A673 (cell line): ENCODE measurements around the gene MYO1D. TPM values are rescaled to one million over a fixed set of nuclear protein-coding genes. Genes with fewer than 3 reads are reported as not detected.
"Not testable (repeated sequence)": the region's sequence is repeated elsewhere in the genome, so short reads cannot be mapped to it uniquely, and the experiment has no call there.

Source experiments
- BruUV-seq: library from RNA; stranded (reverse); fragments of 400-500 nt; replicated peaks from 2 replicates; lab custom pipeline; 2021; lab: Mats Ljungman, UMichigan
- CTCF ChIA-PET: fragments of 300-600 bp; sonication (Branson Sonifier 250); formaldehyde crosslinking; loops from one replicate; lab custom pipeline; 2022; ENCODE audit warnings: antibody characterized with exemption; lab: Charles Lee
- POLR2A ChIA-PET: fragments of 300-600 bp; sonication (Branson Sonifier 250); formaldehyde crosslinking; loops from one replicate; lab custom pipeline; 2022; ENCODE audit warnings: antibody characterized with exemption; ENCODE audit not compliant: low non-redundant PET; lab: Charles Lee
- DNase-seq: peaks from one replicate; pipeline ENCODE4 v3.0.0-alpha.2; 2015; ENCODE audit warnings: low spot score
- H3K27ac ChIP-seq: fragments of 200-600 bp; sonication (generic); 2 replicates; pipeline ENCODE4 v1.5.1; 2016; ENCODE audit warnings: mixed run types, low read depth, mild to moderate bottlenecking, mixed read lengths, antibody characterized with exemption, low read length; ENCODE audit not compliant: poor library complexity, severe bottlenecking
- H3K27me3 ChIP-seq: fragments of 200-600 bp; sonication (generic); replicated peaks from 2 replicates; pipeline ENCODE4 v1.6.1; 2017; ENCODE audit warnings: mixed run types, low read depth, mild to moderate bottlenecking, mixed read lengths, antibody characterized with exemption, low read length; ENCODE audit not compliant: insufficient read depth, poor library complexity
- H3K36me3 ChIP-seq: fragments of 200-600 bp; sonication (generic); 2 replicates; pipeline ENCODE4 v1.6.1; 2016; ENCODE audit warnings: mixed run types, mild to moderate bottlenecking, mixed read lengths, antibody characterized with exemption, low read length; ENCODE audit not compliant: insufficient read depth, poor library complexity, severe bottlenecking
- H3K4me1 ChIP-seq: fragments of 200-600 bp; sonication (generic); 2 replicates; pipeline ENCODE4 v1.6.1; 2017; ENCODE audit warnings: mixed run types, mild to moderate bottlenecking, mixed read lengths, antibody characterized with exemption, low read length; ENCODE audit not compliant: insufficient read depth, poor library complexity, severe bottlenecking
- H3K4me3 ChIP-seq: fragments of 200-600 bp; sonication (generic); 2 replicates; pipeline ENCODE4 v1.5.1; 2016; ENCODE audit warnings: low read depth, mixed run types, mild to moderate bottlenecking, mixed read lengths, low read length; ENCODE audit not compliant: poor library complexity, severe bottlenecking
- H3K9me3 ChIP-seq: fragments of 200-600 bp; sonication (generic); 2 replicates; pipeline ENCODE4 v1.6.1; 2016; ENCODE audit warnings: mixed run types, low read depth, mild to moderate bottlenecking, mixed read lengths, antibody characterized with exemption, low read length; ENCODE audit not compliant: poor library complexity, severe bottlenecking
- EZH2 ChIP-seq: fragments of 200-600 bp; sonication (generic); IDR thresholded peaks from 2 replicates; pipeline ENCODE4 v1.6.1; 2017; ENCODE audit warnings: borderline replicate concordance, low read depth, mild to moderate bottlenecking, mixed read lengths, antibody characterized with exemption, low read length; ENCODE audit not compliant: poor library complexity, severe bottlenecking
- intact Hi-C: fragments of 100-400 bp; cut with micrococcal nuclease; formaldehyde crosslinking; loops from one replicate; pipeline ENCODE4 v1.10.0; 2022; ENCODE audit not compliant: unreplicated experiment
- total RNA-seq: library from RNA; stranded (reverse); gene quantifications from 2 replicates; pipeline ENCODE4 v1.2.3, GENCODE V29; 2021
- TF ChIP-seq, protein P1 (sequence below): fragments of 300-800, 200-600 bp; sonication (generic); conservative IDR thresholded peaks from 2 replicates; pipeline ENCODE4 v1.5.1; 2017; ENCODE audit warnings: low read depth, mild to moderate bottlenecking, antibody characterized with exemption, low read length, moderate library complexity, mixed read lengths

MYO1D gene
- total RNA-seq, 1 experiment from 2014 or later, result 10.4 TPM

DNA sequence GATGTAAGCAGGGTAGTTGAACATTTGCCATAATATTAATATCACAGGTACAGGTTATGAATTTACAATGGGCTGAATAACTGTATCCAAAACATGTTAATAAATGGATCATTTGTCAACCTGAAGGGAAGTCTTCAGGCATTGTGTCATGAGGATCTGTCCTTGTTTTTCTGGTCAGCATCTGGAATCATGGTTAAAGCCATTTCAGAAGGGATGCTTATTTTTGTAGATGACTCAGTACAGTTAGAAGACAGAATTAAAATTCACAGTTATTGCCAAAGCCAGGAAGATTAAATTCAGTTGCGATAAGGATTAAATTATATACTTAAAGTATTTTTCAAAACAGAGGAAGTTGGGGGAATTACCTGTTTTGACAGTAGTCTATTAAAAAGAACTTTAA is 424.6 kb downstream of the MYO1D start:
- TF ChIP-seq, protein P1, sequence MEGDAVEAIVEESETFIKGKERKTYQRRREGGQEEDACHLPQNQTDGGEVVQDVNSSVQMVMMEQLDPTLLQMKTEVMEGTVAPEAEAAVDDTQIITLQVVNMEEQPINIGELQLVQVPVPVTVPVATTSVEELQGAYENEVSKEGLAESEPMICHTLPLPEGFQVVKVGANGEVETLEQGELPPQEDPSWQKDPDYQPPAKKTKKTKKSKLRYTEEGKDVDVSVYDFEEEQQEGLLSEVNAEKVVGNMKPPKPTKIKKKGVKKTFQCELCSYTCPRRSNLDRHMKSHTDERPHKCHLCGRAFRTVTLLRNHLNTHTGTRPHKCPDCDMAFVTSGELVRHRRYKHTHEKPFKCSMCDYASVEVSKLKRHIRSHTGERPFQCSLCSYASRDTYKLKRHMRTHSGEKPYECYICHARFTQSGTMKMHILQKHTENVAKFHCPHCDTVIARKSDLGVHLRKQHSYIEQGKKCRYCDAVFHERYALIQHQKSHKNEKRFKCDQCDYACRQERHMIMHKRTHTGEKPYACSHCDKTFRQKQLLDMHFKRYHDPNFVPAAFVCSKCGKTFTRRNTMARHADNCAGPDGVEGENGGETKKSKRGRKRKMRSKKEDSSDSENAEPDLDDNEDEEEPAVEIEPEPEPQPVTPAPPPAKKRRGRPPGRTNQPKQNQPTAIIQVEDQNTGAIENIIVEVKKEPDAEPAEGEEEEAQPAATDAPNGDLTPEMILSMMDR, result no peak
- TF ChIP-seq EZH2, result no peak
- Histone ChIP-seq H3K4me1 (no peaks in the 10 kb centered on the region), H3K27me3 (no peaks in the 10 kb centered on the region), H3K4me3 (no peak overlapping the region), H3K27ac (no peak overlapping the region), H3K9me3 (no peaks in the 10 kb centered on the region), H3K36me3 (peaks cover 60% of the 10 kb centered on the region)
- POLR2A ChIA-PET, result no interaction called here
- DNase-seq, result no peak
- intact Hi-C loops, result no loop called here
- CTCF ChIA-PET, result no interaction called here
- BruUV-seq, result no TSS peak

DNA sequence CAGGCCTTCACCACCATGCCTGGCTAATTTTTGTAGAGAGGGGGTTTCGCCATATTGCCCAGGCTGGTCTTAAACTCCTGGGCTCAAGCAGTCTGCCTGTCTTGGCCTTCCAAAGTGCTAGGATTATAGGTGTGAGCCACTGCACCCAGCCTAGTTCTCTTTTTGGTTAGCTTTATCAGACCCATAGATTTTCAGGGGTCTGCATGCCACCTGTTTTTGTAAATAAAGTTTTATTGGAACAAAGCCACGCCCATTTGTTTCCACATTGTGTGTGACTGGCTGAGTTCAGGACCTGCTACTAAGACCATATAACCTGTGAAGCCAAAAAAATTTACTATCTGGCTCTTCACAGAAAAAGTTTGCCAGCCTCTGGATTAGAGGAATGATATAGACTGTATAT is 425.0 kb downstream of the MYO1D start:
- DNase-seq, result no peak
- no peak for TF ChIP-seq EZH2
- TF ChIP-seq, protein P1, result no peak
- intact Hi-C loops, result no loop called here
- no peaks in the 10 kb centered on the region for H3K27me3 ChIP-seq
- no peaks in the 10 kb centered on the region for H3K9me3 ChIP-seq
- peaks cover 3% of the 10 kb centered on the region for H3K4me1 ChIP-seq
- CTCF ChIA-PET, result no interaction called here
- POLR2A ChIA-PET, result no interaction called here
- H3K4me3 ChIP-seq, result no peak overlapping the region
- no peak overlapping the region for H3K27ac ChIP-seq
- peaks cover 60% of the 10 kb centered on the region for H3K36me3 ChIP-seq
- BruUV-seq, result no TSS peak

DNA sequence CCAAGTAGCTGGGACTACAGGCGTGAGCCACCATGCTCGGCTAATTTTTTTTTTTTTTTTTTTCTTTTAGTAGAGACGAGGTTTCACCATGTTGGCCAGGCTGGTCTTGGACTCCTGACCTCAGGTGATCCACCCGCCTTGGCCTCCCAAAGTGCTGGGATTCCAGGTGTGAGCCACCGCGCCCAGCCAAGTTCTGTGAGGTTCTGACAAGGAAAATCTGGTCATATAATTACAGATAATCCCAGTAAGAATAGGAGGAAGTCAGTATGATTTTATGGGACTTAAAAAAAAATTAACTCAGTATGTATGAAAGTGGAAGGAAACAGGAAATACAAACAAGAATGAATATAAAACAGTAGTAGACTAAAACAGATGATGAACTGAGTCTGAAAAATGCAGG is 426.5 kb downstream of the MYO1D start:
- peaks cover 58% of the 10 kb centered on the region for H3K36me3 ChIP-seq
- CTCF ChIA-PET, result not testable (repeated sequence)

DNA sequence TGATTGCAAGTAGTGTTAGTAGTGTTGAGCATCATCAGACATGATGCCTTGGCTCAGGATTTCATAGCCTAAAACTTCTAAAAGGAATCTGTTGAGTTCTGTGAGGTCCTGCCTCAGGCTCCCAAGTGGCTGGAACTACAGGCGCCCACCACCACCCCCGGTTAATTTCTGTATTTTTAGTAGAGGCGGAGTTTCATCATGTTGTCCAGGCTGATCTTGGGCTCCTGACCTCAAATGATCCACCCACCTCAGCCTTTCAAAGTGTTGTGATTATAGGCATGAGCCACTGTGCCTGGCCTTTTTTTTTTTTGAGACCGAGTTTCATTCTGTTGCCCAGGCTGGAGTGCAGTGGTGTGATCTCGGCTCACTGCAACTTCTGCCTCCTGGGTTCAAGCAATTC is 427.0 kb downstream of the MYO1D start:
- DNase-seq, result no peak
- H3K4me1 ChIP-seq, result peaks cover 11% of the 10 kb centered on the region
- no peak overlapping the region for H3K27ac ChIP-seq
- H3K9me3 ChIP-seq, result no peaks in the 10 kb centered on the region
- POLR2A ChIA-PET, result no interaction called here
- intact Hi-C loops, result loop anchor here (10.0 kb wide), 1 partner anchor 95 kb away; the partner anchor contains the start of gene ZNF207
- BruUV-seq, result no TSS peak
- peaks cover 54% of the 10 kb centered on the region for H3K36me3 ChIP-seq
- CTCF ChIA-PET, result no interaction called here
- no peaks in the 10 kb centered on the region for H3K27me3 ChIP-seq
- TF ChIP-seq, protein P1, result no peak
- TF ChIP-seq EZH2, result no peak
- H3K4me3 ChIP-seq, result no peak overlapping the region

More for the DNA sequence above, 426.5 kb downstream of the MYO1D start:
- H3K4me3 ChIP-seq, DNase-seq, H3K27ac ChIP-seq, H3K9me3 ChIP-seq, intact Hi-C loops, H3K27me3 ChIP-seq, POLR2A ChIA-PET, BruUV-seq: not testable (repeated sequence)
- H3K4me1 ChIP-seq, result peaks cover 11% of the 10 kb centered on the region
